Loucy (cell line): ENCODE data around the gene OR4C46.
"Not testable (repeated sequence)": the region's sequence is repeated elsewhere in the genome, so short reads cannot be mapped to it uniquely, and the experiment has no call there.

Experiments
- H2AFZ ChIP-seq: fragments of 200-600 bp; sonication (generic); 2 replicates; pipeline ENCODE4 v1.6.0; 2016; ENCODE audit warnings: antibody characterized with exemption, mild to moderate bottlenecking, low read length, moderate library complexity
- H3F3A ChIP-seq: fragments of 200-600 bp; 2 replicates; pipeline ENCODE4 v1.6.0; 2016; ENCODE audit warnings: antibody characterized with exemption, low read depth, mild to moderate bottlenecking
- H3K27me3 ChIP-seq: fragments of 200-600 bp; sonication (generic); 2 replicates; pipeline ENCODE4 v1.6.1; 2014; ENCODE audit warnings: low read length, mild to moderate bottlenecking; ENCODE audit not compliant: insufficient read depth, poor library complexity, severe bottlenecking
- H3K36me3 ChIP-seq: fragments of 200-600 bp; sonication (generic); 2 replicates; pipeline ENCODE4 v1.6.1; 2016; ENCODE audit warnings: low read length; ENCODE audit not compliant: insufficient read depth
- H3K4me1 ChIP-seq: fragments of 200-600 bp; sonication (generic); 2 replicates; pipeline ENCODE4 v1.5.1; 2014; ENCODE audit warnings: low read length, mild to moderate bottlenecking; ENCODE audit not compliant: insufficient read depth, poor library complexity, severe bottlenecking
- H3K4me2 ChIP-seq: fragments of 200-600 bp; sonication (generic); 2 replicates; pipeline ENCODE4 v1.6.0; 2014; ENCODE audit warnings: antibody characterized with exemption, low read length, low read depth, mild to moderate bottlenecking; ENCODE audit not compliant: poor library complexity, severe bottlenecking
- H3K4me3 ChIP-seq: fragments of 200-600 bp; sonication (generic); 2 replicates; pipeline ENCODE4 v1.5.1; 2014; ENCODE audit warnings: low read length, mild to moderate bottlenecking, mixed read lengths; ENCODE audit not compliant: poor library complexity, severe bottlenecking
- H3K79me2 ChIP-seq: fragments of 200-600 bp; sonication (generic); 2 replicates; pipeline ENCODE4 v1.6.1; 2014; ENCODE audit warnings: low read length; ENCODE audit not compliant: insufficient read depth
- H3K9ac ChIP-seq: fragments of 200-600 bp; sonication (generic); 2 replicates; pipeline ENCODE4 v1.6.0; 2014; ENCODE audit warnings: mild to moderate bottlenecking, low read depth, low read length, moderate library complexity; ENCODE audit not compliant: poor library complexity, severe bottlenecking
- H3K9me2 ChIP-seq: fragments of 200-600 bp; sonication (generic); replicated peaks from 2 replicates; pipeline ENCODE4 v1.6.1; 2016; ENCODE audit warnings: low read depth, low read length, mixed read lengths
- H3K9me3 ChIP-seq: fragments of 200-600 bp; sonication (generic); 2 replicates; pipeline ENCODE4 v1.6.1; 2014; ENCODE audit warnings: mild to moderate bottlenecking, antibody characterized with exemption, low read length, low read depth; ENCODE audit not compliant: insufficient read depth
- H4K20me1 ChIP-seq: fragments of 200-600 bp; sonication (generic); 2 replicates; pipeline ENCODE4 v1.6.0; 2014; ENCODE audit warnings: antibody characterized with exemption, low read length, mild to moderate bottlenecking; ENCODE audit not compliant: insufficient read depth, poor library complexity, severe bottlenecking
- EZH2phosphoT487 ChIP-seq: fragments of 200-600 bp; IDR thresholded peaks from 2 replicates; pipeline ENCODE4 v1.6.1; 2018; ENCODE audit warnings: antibody characterized with exemption, mild to moderate bottlenecking, moderate library complexity, borderline replicate concordance
- TF ChIP-seq, protein P1 (sequence below): fragments of 200-600 bp; sonication (generic); conservative IDR thresholded peaks from 2 replicates; pipeline ENCODE4 v1.5.1; 2014; ENCODE audit warnings: mild to moderate bottlenecking, antibody characterized with exemption, low read length

The OR4C46 gene

GRCh38 chr11:54603898-54604297, at the start of gene OR4C46:
OR4C46 (minus strand) TSS chr11:54603998; CDS start chr11:54603998, 0 bp downstream.
- Histone ChIP-seq H3K4me3 (no peak within 1 kb of the TSS), H3K9me3 (no peaks in the 10 kb centered on the region), H4K20me1 (no peaks in the 10 kb centered on the region), H3K4me1 (no peaks in the 10 kb centered on the region), H3K27me3 (no peaks in the 10 kb centered on the region), H3F3A (no peaks in the 10 kb centered on the region), H3K9me2 (no peaks in the 10 kb centered on the region), H3K79me2 (no peaks in the 10 kb centered on the region), H2AFZ (no peak within 1 kb of the TSS), H3K36me3 (no peaks in the 10 kb centered on the region), H3K4me2 (no peak within 1 kb of the TSS), H3K9ac (no peak within 1 kb of the TSS)
- no peak for TF ChIP-seq EZH2phosphoT487
- TF ChIP-seq, protein P1, sequence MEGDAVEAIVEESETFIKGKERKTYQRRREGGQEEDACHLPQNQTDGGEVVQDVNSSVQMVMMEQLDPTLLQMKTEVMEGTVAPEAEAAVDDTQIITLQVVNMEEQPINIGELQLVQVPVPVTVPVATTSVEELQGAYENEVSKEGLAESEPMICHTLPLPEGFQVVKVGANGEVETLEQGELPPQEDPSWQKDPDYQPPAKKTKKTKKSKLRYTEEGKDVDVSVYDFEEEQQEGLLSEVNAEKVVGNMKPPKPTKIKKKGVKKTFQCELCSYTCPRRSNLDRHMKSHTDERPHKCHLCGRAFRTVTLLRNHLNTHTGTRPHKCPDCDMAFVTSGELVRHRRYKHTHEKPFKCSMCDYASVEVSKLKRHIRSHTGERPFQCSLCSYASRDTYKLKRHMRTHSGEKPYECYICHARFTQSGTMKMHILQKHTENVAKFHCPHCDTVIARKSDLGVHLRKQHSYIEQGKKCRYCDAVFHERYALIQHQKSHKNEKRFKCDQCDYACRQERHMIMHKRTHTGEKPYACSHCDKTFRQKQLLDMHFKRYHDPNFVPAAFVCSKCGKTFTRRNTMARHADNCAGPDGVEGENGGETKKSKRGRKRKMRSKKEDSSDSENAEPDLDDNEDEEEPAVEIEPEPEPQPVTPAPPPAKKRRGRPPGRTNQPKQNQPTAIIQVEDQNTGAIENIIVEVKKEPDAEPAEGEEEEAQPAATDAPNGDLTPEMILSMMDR = no peak

DNA sequence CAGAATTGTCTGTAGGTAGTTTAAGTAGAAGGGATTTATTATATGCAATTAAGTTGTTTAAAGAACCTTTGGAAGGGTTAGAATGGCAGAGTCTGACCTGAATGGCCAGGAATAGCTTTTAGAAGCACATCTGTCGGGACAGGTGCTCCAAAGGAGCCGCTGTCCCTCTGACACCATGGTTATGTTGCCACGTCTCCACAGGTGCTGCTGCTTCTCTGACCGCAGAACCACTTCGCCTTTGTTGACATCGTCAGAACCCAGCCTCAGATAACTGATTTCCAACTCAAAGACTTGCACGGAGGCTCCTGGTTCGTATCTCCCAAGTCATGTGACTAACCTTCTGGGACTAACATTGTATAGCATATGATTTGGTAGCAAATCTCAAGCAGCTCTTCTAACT, 41.8 kb upstream of the OR4C46 start:
- not testable (repeated sequence) for H3K9ac ChIP-seq, H3K36me3 ChIP-seq, H3K4me1 ChIP-seq, H3K79me2 ChIP-seq, H3K27me3 ChIP-seq, H3F3A ChIP-seq, H2AFZ ChIP-seq, H4K20me1 ChIP-seq, H3K4me3 ChIP-seq, H3K9me2 ChIP-seq, H3K4me2 ChIP-seq, H3K9me3 ChIP-seq

- not testable (repeated sequence) for H3K79me2 ChIP-seq, H3K4me3 ChIP-seq, H3K4me1 ChIP-seq, H2AFZ ChIP-seq, H3K9ac ChIP-seq, H3K9me2 ChIP-seq, H3K27me3 ChIP-seq, H3F3A ChIP-seq, H3K9me3 ChIP-seq, H4K20me1 ChIP-seq, H3K4me2 ChIP-seq, H3K36me3 ChIP-seq
Observed at GRCh38 chr11:54561439-54561838, 42.4 kb downstream of the OR4C46 start.

GRCh38 chr11:54558919-54559318, 44.9 kb downstream of the OR4C46 start:
- no peaks in the 10 kb centered on the region for H4K20me1 ChIP-seq
- no peaks in the 10 kb centered on the region for H3K4me1 ChIP-seq
- H3K9me3 ChIP-seq = peaks cover 6% of the 10 kb centered on the region; the same call in 1 of the 2 replicates
- TF ChIP-seq, protein P1 = no peak; the same call in 1 of the 2 replicates
- TF ChIP-seq EZH2phosphoT487 = no peak
- no peaks in the 10 kb centered on the region for H3K79me2 ChIP-seq
- no peaks in the 10 kb centered on the region for H3K27me3 ChIP-seq
- no peaks in the 10 kb centered on the region for H3K36me3 ChIP-seq
- no peak overlapping the region for H2AFZ ChIP-seq
- H3K4me3 ChIP-seq = no peak overlapping the region
- no peak overlapping the region for H3K4me2 ChIP-seq
- H3K9ac ChIP-seq = no peak overlapping the region
- no peaks in the 10 kb centered on the region for H3F3A ChIP-seq
- H3K9me2 ChIP-seq = no peaks in the 10 kb centered on the region
